K562 (cell line): Measurements from ENCODE around the gene CSMD2. TPM values are rescaled to one million over a fixed set of nuclear protein-coding genes. Genes with fewer than 3 reads are reported as not detected.

Experiments
- ATAC-seq: fragments of 200-7000 bp; cut with Tn5 transposase; 3 replicates; pipeline ENCODE4 v1.9.1; 2020; ENCODE audit warnings: moderate library complexity
- BruUV-seq: library from RNA; stranded (reverse); fragments of 400-500 nt; replicated peaks from 2 replicates; lab custom pipeline; 2021; lab: Mats Ljungman, UMichigan
- CTCF ChIA-PET: fragments of 300-600 bp; formaldehyde crosslinking; extraction: SDS; loops from one replicate; lab custom pipeline; 2021; ENCODE audit warnings: low intra/inter-chr PET ratio; lab: Yijun Ruan, JAX
- POLR2A ChIA-PET: fragments of 300-600, 350-650 bp; sonication (Branson Sonifier 250); formaldehyde crosslinking; extraction: SDS; loops from one replicate; lab custom pipeline; 2021; ENCODE audit warnings: antibody characterized with exemption, inconsistent platforms; lab: Yijun Ruan, JAX
- DNase-seq, 4 experiments: peaks; one replicate each; pipeline versions ENCODE4 v3.0.0 to v3.0.0-alpha.2; 2011 to 2018; ENCODE audit warnings: low spot score in 3 of 4, mixed read lengths in 3 of 4; ENCODE audit errors: extremely low read depth in 1 of 4
- FAIRE-seq: peaks from 2 replicates; lab custom pipeline; 2011; peaks lifted over from hg19 to GRCh38; lab: Jason Lieb, UNC
- H2AFZ ChIP-seq: 2 replicates; pipeline ENCODE4 v1.6.0; 2011; ENCODE audit warnings: low read depth, low read length, control low read depth, inconsistent platforms
- H3K27ac ChIP-seq: fragments of 200-600 bp; 3 replicates; pipeline ENCODE4 v1.8.0; 2011; ENCODE audit warnings: low read depth, mild to moderate bottlenecking, control low read depth, inconsistent platforms, low read length, moderate library complexity, mixed read lengths; ENCODE audit errors: extremely low read depth
- H3K27me3 ChIP-seq, 2 experiments: fragments of 300-600 bp in 1 of 2; 2 replicates in 1 of 2; 3 replicates in 1 of 2; pipeline versions ENCODE4 v1.6.0 to v1.8.0; 2011; ENCODE audit warnings: inconsistent platforms in 2 of 2, low read length in 2 of 2, mild to moderate bottlenecking in 1 of 2, mixed read lengths in 1 of 2, moderate library complexity in 1 of 2; ENCODE audit not compliant: control insufficient read depth in 2 of 2, insufficient read depth in 2 of 2
- H3K36me3 ChIP-seq: fragments of 300-600 bp; 3 replicates; pipeline ENCODE4 v1.8.0; 2011; ENCODE audit warnings: mild to moderate bottlenecking, low read length, inconsistent platforms; ENCODE audit not compliant: control insufficient read depth, insufficient read depth
- H3K4me1 ChIP-seq, 2 experiments: fragments of 200-600 bp in 1 of 2; replicated peaks in 1 of 2; 2 replicates in 1 of 2; 3 replicates in 1 of 2; pipeline versions ENCODE4 v1.5.1 to v1.8.0; 2011; ENCODE audit warnings: inconsistent platforms in 2 of 2, low read length in 2 of 2, mild to moderate bottlenecking in 1 of 2, mixed read lengths in 1 of 2, moderate library complexity in 1 of 2; ENCODE audit not compliant: control insufficient read depth in 2 of 2, insufficient read depth in 2 of 2
- H3K4me2 ChIP-seq: 2 replicates; pipeline ENCODE4 v1.6.1; 2011; ENCODE audit warnings: low read length, control low read depth, inconsistent platforms, mixed read lengths; ENCODE audit not compliant: insufficient read depth
- H3K4me3 ChIP-seq: fragments of 200-600 bp; sonication (generic), shearing (Covaris generic); 2 replicates; pipeline ENCODE4 v1.5.1; 2016; ENCODE audit warnings: control low read depth, inconsistent platforms
- H3K79me2 ChIP-seq: fragments of 200-600 bp; 3 replicates; pipeline ENCODE4 v1.8.0; 2011; ENCODE audit warnings: low read length, inconsistent platforms; ENCODE audit not compliant: control insufficient read depth, insufficient read depth
- H3K9ac ChIP-seq, 2 experiments: 2 replicates each; pipeline versions ENCODE4 v1.6.0 to v1.6.1; 2011; ENCODE audit warnings: low read depth in 2 of 2, low read length in 2 of 2, control low read depth in 1 of 2, inconsistent platforms in 1 of 2, mild to moderate bottlenecking in 1 of 2, mixed read lengths in 1 of 2; ENCODE audit not compliant: insufficient read depth in 1 of 2
- H3K9me1 ChIP-seq: one replicate; pipeline ENCODE4 v1.6.0; 2011; ENCODE audit warnings: inconsistent platforms, mild to moderate bottlenecking, low read length, moderate library complexity; ENCODE audit not compliant: control insufficient read depth, insufficient read depth
- H3K9me3 ChIP-seq: replicated peaks from 2 replicates; pipeline ENCODE4 v1.5.1; 2011; ENCODE audit warnings: low read depth, low read length, inconsistent platforms; ENCODE audit not compliant: control insufficient read depth, insufficient read depth
- H4K20me1 ChIP-seq: replicated peaks from 2 replicates; pipeline ENCODE4 v1.6.1; 2011; ENCODE audit warnings: low read length, inconsistent platforms, mixed read lengths; ENCODE audit not compliant: control insufficient read depth, insufficient read depth
- ATF1 ChIP-seq, 2 experiments: fragments of 450-650 bp in 1 of 2; IDR thresholded peaks; 2 replicates each; pipeline ENCODE4 v1.6.1; 2016; ENCODE audit warnings: missing compliant biosample characterization in 1 of 2, missing genetic modification characterization in 1 of 2
- ATF7 ChIP-seq: fragments of 450-650 bp; IDR thresholded peaks from 2 replicates; pipeline ENCODE4 v1.7.1; 2014; ENCODE audit warnings: mild to moderate bottlenecking, moderate library complexity
- IFI16 ChIP-seq: fragments of 250-450 bp; sonication (Bioruptor Pico); IDR thresholded peaks from 2 replicates; pipeline ENCODE4 v2.1.2; 2022; ENCODE audit warnings: mild to moderate bottlenecking, inconsistent platforms
- LEF1 ChIP-seq: fragments of 450-650 bp; IDR thresholded peaks from 2 replicates; pipeline ENCODE4 v1.6.1; 2016; ENCODE audit warnings: mild to moderate bottlenecking
- MYBL2 ChIP-seq, 2 experiments: fragments of 450-650 bp in 1 of 2; sonication (generic) in 1 of 2; formaldehyde crosslinking in 1 of 2; IDR thresholded peaks; 2 replicates each; pipeline versions ENCODE4 v1.6.1 to v1.8.1; 2017 to 2022; ENCODE audit warnings: borderline replicate concordance in 1 of 2, inconsistent platforms in 1 of 2, low read depth in 1 of 2, mild to moderate bottlenecking in 1 of 2, missing genetic modification reagents in 1 of 2, moderate library complexity in 1 of 2
- NFYB ChIP-seq: IDR thresholded peaks from 2 replicates; pipeline ENCODE4 v1.6.1; 2011; ENCODE audit warnings: mild to moderate bottlenecking, moderate library complexity; ENCODE audit not compliant: insufficient read length; ENCODE audit errors: extremely low read depth
- POLR2G ChIP-seq: fragments of 200-400 bp; formaldehyde crosslinking; IDR thresholded peaks from 2 replicates; pipeline ENCODE4 v1.6.1; 2017; ENCODE audit warnings: low read depth, mild to moderate bottlenecking, antibody characterized with exemption, low read length, moderate library complexity
- RBFOX2 ChIP-seq: fragments of 200-400 bp; formaldehyde crosslinking; IDR thresholded peaks from 2 replicates; pipeline ENCODE4 v1.6.1; 2017; ENCODE audit warnings: low read depth, mild to moderate bottlenecking, low read length, moderate library complexity
- TOE1 ChIP-seq, 2 experiments: fragments of 450-650 bp in 1 of 2; sonication (generic) in 1 of 2; formaldehyde crosslinking in 1 of 2; IDR thresholded peaks; 2 replicates each; pipeline versions ENCODE4 v1.7.1 to v1.8.0; 2016 to 2022; ENCODE audit warnings: borderline replicate concordance in 2 of 2, mild to moderate bottlenecking in 2 of 2, antibody characterized with exemption in 1 of 2, inconsistent platforms in 1 of 2, low read depth in 1 of 2, missing genetic modification reagents in 1 of 2, moderate library complexity in 1 of 2
- ZNF511 ChIP-seq: sonication (generic); formaldehyde crosslinking; IDR thresholded peaks from 2 replicates; pipeline ENCODE4 v1.8.0; 2022; ENCODE audit warnings: mild to moderate bottlenecking, missing genetic modification reagents
- WGBS: fragments of 100-300 bp; shearing (Covaris generic); methylation state at CpG from one replicate; pipeline ENCODE4 v1.1.6; 2016; ENCODE audit warnings: low coverage, mixed read lengths; ENCODE audit not compliant: insufficient coverage; ENCODE audit errors: missing lambda C conversion rate; 5-methylcytosine and 5-hydroxymethylcytosine counted together
- in situ Hi-C: fragments of 300-500 bp; cut with MboI; formaldehyde crosslinking; loops from 4 replicates; pipeline ENCODE4 v1.15.0; 2018; ENCODE audit warnings: inconsistent platforms, mixed read lengths
- intact Hi-C: fragments of 100-400 bp; cut with micrococcal nuclease; formaldehyde crosslinking; loops from 2 replicates; pipeline ENCODE4 v1.14.2; 2022
- polyA plus RNA-seq, 8 experiments: library from polyadenylated mRNA; depleted of rRNA in 4 of 8; stranded (reverse) in 5 of 8; unstranded in 3 of 8; fragments of >200 nt; fragmentation: Nextera tagmentation in 2 of 8; fragmentation: Illumina TruSeq in 1 of 8; extraction: Ambion mirVana in 2 of 8; extraction: Trizol in 1 of 8; gene quantifications; 2 replicates each; pipeline versions ENCODE4 v1.2.1 to v1.2.3, GENCODE V29; 2011 to 2014; ENCODE audit warnings: inconsistent platforms in 1 of 8, missing spikeins in 1 of 8
- total RNA-seq, 7 experiments: library from RNA; depleted of rRNA in 6 of 7; stranded (reverse); fragments of >200 nt in 6 of 7; fragmentation: Illumina TruSeq in 2 of 7; extraction: Trizol in 2 of 7; gene quantifications; 2 replicates each; pipeline versions ENCODE4 v1.2.1 to v1.2.3, GENCODE V29; 2011 to 2021; ENCODE audit warnings: low replicate concordance in 1 of 7

Gene CSMD2
- total and polyA plus RNA-seq, 9 of the 15 experiments (the other 6 are each of a cell fraction or from before 2014, with no cell fraction given) = not detected

GRCh38 chr1:33501774-33502173 is 663.3 kb downstream of the CSMD2 start:
- H3K9ac ChIP-seq = no peak overlapping the region
- peak; percentile 82 for ATAC-seq
- intact Hi-C loops = no loop called here
- no peak overlapping the region for H3K4me2 ChIP-seq
- H3K27me3 ChIP-seq = no peaks in the 10 kb centered on the region; a peak in 1 of 5 replicates
- no peaks in the 10 kb centered on the region for H4K20me1 ChIP-seq
- TF ChIP-seq RBFOX2 (0 out of 2 replicates have a peak, but pooled peaks have one; percentile 28), ZNF511 (CRISPR knock-in tag) (no peak), LEF1 (0 out of 2 replicates have a peak, but pooled peaks have one; percentile 41), ATF1 (CRISPR knock-in tag; IDR thresholded peaks at IDR 0.05) (no peak), ATF1 (tag; IDR thresholded peaks at IDR 0.05) (peak; percentile 58), TOE1 (IDR thresholded peaks at IDR 0.05; ENCODE audit: borderline replicate concordance) (no peak), TOE1 (CRISPR knock-in tag; IDR thresholded peaks at IDR 0.05; ENCODE audit: borderline replicate concordance, low read depth) (no peak), POLR2G (peak; percentile 50; the same call in 1 of the 2 replicates), NFYB (peak; percentile 37), MYBL2 (IDR thresholded peaks at IDR 0.05; ENCODE audit: low read depth) (no peak), MYBL2 (CRISPR knock-in tag; IDR thresholded peaks at IDR 0.05; ENCODE audit: borderline replicate concordance) (no peak), ATF7 (peak; percentile 73), IFI16 (CRISPR knock-in tag) (no peak)
- H3K9me1 ChIP-seq = no peaks in the 10 kb centered on the region
- no peak overlapping the region for H3K27ac ChIP-seq
- BruUV-seq = no TSS peak
- no peaks in the 10 kb centered on the region for H3K9me3 ChIP-seq
- in situ Hi-C loops = no loop called here
- no peaks in the 10 kb centered on the region for H3K36me3 ChIP-seq
- CTCF ChIA-PET = no interaction called here
- no peak overlapping the region for H3K4me3 ChIP-seq
- DNase-seq = peak; percentile 11 to 32 (median 18)
- no peaks in the 10 kb centered on the region for H3K4me1 ChIP-seq
- 4% methylated on average over 4 of the region's 8 CpGs for WGBS
- no peaks in the 10 kb centered on the region for H3K79me2 ChIP-seq
- no peak overlapping the region for H2AFZ ChIP-seq
- POLR2A ChIA-PET = no interaction called here
- FAIRE-seq = no peak
